NCI-H2227 treated with DMSO at 0.1 percent for 48 hours (cell line): ENCODE results near the gene MSI2.

ENCODE experiments used
- DNase-seq: peaks from one replicate; lab custom pipeline; 2025; lab: John Stamatoyannopoulos, UW

The MSI2 gene

DNA sequence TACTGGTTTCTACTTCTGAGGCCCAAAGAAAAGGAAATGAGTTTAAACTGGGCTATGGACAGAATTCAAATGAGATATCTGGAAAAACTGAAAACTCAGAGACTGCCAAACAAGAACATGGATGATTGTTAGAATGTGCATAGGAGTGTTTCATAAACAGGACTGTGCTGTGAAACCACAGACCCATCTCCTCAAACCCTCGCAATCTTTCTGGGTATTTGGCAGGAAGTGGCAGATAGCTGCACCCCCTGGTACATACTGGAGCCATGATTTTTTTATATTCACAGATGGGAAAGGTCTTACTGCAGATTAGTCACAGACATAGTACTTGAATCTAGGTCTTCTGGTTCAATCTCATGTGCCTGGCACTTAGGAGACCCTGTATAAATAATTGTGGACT, 343.8 kb downstream of the MSI2 start:
- DNase-seq, result no peak

DNA sequence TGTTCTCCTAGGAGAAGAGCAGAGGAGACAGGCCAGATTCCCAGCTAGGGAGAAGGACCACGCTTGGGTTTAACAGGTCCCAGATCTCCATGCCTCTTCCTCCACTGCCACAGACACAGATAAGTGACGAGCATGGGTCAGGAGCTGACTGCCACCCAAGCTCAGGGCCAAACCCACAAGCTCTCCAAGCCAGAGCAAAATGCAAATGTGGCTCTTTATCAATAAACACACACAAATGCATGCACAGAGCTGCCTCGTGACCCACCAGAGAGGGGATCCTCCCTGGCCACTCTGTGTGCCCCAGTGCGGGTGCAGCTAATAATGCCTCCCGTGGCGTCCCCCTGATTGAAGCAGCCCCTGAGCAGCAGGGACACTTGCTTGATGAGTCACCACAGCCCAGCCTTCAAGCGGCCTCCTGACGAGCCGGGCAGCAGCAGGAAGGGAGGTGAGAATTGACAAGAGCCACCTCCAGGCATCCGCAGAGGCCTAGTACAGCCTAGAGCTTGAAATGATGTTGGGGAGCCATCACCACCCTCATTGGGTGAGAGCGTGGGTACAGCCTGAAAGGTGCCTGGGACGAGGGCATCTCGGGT, 344.9 kb downstream of the MSI2 start:
- DNase-seq, result no peak

DNA sequence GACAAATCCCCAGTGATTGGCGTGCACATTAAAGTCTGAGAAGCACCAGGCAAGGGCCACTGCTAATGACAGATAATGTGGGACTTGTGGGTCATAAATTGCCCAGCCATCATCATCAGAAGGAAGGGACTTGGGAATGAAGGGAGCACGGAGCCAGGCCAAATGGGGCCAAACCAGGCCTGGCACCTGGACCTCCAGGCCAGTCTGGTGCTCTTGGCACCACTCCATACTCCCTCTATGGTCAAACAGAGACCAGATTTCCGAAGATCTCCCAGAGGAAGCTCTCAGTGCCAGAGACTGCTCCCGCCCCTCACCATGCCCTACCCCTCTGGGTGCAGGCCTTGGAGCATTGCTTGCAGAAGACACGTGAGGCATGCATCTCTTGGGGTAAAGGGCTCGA, 346.6 kb downstream of the MSI2 start:
- DNase-seq, result no peak

DNA sequence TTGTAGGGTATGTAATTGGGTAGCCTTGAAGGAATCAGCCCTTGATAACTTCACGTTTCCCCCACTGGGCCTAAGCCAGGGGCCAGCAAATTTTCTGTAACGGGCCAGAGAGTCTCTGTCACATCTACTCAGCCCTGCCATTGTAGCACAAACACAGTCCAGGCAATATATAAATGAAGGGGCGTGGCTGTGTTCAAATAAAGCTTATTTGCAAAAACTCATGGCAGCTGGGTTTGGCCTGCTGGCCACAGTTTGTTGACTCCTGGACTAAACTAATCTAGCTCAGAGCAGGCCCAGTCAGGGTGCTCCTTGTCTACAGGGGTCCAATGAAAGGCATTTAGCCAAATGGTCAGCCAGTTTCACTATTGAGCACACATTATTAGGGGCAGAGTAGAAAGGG, 347.2 kb downstream of the MSI2 start:
- DNase-seq, result no peak

DNA sequence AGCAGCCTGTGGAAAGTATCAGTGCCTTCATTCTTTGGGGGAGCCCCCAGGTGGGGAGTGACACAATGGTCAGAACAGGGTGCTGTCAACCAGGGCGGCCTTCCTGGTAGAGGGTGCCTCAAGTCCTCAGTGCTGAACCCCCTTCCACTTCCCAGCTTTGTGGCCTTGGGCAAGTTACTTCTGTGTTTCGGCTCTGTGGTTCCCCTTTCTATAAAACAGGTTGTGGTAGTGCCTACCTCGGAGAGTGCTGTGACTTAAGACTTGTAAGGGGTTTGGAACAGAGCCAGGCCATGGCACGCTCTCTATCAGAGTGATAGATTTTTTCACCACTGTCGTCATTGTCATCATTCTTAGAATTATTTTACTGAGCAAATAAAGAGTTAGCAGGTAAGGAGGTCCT, 347.7 kb downstream of the MSI2 start:
- no peak for DNase-seq

DNA sequence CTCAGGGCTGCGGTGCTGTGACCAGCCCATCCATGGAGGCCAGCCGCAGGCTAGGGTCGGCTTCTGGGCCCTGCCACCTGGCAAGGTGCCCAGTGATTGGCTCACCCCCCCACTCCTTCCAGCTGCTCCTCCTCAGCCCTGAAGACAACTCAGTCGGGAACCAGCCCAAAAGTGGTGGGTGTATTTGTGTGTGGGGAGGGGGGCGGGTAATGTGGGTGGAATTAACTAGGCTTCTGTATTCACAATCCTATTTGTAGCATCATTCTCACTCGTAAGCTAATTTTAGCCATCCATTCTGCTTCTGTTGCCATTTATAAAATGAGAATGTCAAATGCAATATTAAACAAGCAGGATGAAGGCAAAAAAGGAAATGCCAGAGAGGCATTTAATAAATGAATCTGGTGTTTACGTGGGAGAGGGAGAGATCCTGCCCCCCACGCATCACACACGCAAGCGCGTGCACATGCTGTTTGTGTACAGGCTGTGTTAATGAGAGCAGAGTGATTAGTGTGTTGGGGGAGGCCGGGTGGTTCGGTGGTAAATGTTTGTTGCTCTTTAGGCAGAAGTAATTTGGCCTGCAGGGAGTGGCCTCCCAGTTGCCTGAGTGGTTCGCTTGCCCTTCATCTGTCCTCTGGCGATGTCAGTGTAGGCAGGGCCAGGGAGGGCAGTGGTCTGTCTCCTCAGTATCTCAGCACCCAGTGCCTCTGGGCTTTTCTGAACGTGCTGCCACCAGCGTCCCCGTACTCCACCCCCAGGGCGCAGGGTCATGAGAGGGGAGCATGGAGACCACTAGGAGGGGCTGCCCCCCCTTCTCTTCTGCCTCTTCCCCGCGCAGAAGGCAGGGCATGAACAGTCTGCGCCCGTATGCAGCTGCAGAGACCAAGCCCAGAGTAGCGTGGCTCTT, 348.7 kb downstream of the MSI2 start:
- DNase-seq, result peak; percentile 53

DNA sequence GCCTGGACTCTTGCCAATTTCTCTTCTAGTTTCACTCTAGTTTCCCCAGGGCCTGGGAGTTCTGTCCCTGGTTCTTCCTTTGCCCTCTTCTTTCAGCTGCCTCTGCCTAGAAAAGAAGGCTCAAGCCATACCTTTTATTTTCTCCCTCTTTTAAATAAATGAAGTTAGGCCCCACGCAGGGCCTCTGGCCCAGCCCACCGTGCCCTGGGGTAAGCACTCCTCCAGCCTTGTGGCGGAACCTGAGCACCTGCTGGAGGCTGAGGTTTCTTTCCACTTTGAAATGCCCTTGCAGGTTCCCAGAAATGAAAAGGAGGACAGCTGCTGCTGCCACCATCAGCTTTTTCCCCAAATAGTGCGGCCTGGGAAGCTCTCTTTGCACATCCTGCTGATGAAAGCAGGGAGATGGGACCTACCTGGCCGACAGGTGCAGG, 349.4 kb downstream of the MSI2 start:
- no peak for DNase-seq

DNA sequence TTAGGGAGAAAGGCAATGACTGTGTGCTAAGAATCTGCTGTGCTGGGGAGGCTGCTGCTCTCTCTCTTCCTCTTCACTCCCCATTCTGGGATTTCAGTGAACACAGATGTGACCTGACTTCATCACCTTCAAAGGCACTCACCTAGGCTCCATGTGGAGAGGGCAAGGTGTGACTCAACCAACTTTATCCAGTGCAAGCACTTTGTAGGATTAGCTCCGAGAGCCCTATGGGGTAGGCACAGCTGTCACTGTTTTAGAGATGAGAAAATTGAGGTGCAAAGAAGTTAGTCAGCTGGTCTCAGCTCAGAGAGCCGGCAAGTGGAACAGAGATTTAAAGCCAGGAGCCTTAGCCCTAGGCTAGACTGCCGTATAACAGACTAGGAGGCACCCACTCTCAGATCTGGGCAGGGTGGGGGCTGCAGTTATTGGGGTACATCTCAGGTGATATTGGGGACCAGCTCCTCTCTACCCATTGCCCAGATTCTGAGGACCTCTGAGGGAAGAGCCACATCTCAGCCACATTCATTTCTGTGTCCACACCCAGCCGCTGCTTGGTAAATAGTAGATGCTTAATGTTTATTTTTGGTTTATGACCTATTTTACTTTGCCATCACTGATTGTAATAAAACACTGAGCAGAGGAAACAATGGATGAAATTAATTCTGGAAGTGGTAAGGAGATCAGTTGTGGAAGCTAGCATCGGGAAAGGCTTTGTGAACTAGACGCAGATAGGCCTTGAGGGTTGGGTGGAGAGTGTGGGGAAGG, 350.0 kb downstream of the MSI2 start:
- no peak for DNase-seq

DNA sequence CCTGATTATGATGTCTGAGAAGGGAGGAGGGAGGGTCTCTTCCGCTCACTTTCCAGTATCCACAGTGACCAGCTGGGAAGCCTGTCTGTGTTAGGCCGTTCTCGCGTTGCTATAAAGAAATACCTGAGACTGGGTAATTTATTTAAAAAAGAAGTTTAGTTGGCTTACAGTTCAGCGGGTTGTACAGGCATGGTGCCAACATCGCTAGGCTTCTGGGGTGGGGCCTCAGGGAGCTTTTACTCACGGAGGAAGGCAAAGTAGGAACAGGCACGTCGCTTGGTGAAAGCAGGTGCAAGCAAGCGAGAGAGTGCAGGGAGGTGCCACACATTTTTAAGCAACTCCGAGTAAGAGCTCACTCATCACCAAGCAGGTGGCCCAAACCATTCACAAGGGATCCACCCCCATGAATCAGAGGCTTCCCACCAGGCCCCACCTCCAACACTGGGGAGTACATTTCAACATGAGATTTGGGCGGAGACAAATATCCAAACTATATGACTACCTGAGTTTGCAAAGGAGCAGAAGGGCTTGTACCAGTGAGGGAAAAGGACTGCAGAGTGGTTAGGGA, 351.3 kb downstream of the MSI2 start:
- DNase-seq, result no peak

DNA sequence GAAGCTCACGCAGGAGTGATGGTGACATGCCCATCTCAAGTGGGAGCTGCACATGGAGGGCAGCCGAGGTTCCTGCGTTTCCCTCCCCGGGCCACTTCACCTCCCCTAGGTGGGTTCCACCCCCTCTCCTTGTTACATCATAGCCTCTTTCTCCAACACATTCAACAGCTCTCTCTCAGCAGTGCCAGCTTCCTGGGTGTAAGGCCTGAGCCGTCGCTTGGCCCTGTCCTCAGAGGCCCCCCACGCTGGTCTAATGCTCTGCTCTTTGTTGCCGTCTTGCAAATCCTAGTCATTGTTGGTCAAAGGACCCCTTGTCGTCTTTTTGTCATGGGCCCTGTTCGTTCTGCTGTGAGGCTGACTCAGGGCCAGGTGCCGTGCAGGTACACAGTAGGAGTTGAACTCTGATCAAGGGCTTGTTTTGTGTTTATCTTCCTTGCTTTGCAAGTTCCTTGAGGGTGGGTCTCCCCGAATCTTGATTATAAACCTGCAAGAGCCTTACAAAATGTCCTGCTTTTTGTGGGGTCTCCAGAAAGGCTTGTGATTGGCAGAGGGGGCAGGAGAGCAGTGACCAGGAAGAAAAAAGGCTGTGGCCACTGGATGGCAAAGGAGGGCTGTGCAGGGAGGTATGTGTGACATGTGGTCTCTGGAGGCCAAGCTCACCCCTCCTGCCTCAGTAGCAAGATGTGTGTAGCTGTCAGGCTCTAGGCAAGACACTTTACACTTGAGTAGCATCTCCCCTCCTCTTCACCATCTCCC, 352.2 kb downstream of the MSI2 start:
- DNase-seq, result no peak

DNA sequence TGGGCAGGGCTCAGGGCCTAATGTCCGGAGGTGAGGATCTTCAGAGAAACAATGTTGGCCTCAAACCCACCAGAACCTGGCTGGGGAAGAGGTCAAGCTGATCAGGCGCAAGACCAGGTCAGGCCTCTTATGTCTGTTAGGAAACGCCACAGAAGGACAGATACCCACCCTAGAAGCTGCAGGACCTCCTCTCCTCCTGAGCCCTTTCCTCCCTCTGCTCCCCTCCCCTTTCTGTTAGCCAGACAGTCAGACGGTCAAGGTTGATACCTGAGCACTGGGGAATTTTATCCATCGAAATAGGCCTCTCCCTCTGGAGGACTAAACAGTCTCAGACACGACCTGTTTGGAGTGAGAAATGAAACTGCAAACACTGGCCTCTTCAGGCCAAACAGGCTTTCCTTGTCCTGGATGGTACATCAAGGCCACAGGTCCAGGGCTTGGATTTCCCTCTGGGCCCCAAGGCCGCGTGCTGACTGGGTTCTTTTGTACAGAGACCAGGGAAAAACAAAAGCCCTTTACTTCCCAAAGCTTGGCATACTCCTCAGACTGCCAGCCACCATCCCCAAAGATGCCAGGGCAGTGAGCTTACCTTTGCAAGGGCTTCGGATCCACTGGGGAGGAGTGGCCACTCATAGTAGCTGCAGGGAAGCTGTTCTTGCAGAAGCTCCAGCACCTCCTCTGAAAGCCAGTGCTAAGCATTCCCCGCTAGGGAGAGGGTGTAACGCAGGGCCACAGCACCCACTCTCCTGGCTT, 353.0 kb downstream of the MSI2 start:
- no peak for DNase-seq

DNA sequence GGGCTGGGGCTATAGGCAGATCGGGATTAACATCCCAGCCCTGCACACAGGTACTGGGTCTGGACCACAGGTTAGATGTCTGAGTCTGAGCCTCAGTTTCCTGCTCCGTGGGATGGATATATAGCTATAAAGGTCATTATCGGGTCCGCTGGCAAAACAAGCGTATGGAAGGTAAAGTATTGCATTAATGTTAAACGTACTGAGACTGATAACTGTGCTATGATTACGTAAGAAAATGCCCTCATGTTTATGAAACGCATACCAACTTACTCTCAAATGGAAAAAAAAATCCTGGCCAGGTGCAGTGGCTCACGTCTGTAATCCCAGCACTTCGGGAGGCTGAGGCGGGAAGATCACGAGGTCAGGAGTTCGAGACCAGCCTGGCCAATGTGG, 353.6 kb downstream of the MSI2 start:
- DNase-seq, result no peak

DNA sequence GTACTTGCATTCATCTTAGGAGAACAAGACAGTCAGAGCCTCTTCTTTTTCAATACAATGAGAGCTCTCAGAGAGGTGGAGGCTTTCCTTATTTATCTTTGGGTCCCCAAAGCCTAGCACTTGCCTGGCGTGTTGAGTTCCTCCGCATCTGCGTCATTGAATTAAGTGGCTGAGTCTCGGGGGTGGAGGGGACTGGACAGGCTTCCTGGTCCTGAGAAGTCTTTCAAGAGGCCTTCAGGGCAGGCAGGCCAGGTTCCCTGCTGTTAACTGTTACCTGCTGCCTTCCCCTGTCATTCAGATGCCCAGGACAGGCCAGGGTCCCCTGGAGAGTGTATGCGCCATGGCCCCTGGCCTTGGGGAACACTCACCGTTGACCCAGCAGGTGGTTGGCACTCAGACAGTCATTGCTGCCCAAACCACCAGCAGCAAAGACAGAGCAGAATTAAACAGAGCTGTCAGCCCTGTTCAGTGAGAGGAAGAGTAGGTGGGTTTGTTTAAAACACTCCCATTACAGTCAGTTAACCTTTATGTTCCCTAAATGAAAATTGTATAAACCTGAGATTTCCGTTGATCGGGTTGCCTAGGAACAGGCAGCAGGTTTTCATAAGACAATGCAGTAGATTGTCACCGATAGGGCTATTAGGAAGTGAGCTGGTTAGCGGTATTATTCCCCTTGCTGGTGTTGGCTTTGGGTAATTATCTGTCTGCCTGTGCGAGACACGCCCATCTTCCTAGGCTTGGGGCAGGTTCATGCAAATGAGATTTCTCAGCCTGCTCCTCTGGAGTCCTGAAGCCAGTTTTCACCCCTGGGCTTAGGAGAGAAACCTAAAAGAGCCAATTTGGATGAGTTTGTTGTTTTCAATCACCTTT, 356.1 kb downstream of the MSI2 start:
- peak; percentile 47 for DNase-seq

DNA sequence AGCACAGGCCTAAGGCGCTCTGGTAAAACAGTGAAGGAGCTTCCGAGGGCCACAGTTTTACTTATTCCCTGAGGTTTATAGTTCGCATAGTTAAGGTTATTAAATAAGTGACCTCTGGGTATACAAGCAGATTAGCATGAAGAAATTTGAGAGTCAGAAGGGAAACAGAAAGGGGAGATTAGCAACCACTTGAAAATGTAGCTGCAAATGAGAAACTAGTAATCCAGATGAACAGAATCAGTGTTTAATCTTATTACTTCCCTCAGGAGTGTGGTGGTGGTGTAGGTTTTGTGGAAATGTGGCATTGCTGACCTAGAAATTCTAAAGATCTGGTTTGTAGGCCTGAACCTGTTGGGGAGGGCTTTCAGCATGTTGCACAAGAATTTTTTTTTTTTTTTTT, 358.4 kb downstream of the MSI2 start:
- DNase-seq, result no peak

DNA sequence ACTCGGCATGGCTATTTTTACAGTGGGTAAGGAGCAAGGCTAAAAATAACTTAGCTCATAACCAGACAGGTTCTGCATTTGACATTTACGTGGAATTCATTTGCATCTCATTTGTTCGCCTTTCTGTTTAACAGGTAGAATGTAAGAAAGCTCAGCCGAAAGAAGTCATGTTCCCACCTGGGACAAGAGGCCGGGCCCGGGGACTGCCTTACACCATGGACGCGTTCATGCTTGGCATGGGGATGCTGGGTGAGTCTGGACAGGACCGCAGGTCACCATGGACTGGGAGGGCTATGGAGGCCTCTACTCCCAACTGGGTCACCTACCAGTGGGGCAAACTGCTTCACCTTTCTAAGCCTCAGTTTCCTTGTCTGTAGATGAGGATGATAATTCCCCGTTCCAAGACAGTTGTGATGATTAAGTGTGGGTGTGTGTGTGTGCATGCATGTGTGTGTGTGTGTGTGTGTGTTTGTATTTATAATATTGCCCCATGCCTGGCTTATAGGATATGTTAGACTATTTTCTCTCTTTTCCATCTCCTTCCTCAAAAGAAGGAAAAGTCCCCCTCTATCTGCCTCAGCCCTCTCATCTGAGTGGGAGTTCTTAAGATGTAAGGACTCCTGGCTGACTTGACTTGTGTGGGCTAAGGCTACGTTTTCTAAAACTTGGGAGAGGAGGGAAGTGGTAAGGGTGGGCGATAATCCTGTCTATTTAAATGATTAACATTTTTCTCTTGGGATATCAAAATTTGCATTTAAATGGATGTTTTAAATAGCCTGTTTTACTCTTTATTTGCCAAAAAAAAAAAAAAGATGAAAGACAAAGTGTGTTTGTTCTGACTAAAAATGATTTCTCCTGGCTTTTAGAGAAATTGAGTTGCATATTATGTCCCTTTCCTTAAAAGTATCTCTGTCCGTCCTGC, 359.8 kb downstream of the MSI2 start:
- DNase-seq, result no peak

DNA sequence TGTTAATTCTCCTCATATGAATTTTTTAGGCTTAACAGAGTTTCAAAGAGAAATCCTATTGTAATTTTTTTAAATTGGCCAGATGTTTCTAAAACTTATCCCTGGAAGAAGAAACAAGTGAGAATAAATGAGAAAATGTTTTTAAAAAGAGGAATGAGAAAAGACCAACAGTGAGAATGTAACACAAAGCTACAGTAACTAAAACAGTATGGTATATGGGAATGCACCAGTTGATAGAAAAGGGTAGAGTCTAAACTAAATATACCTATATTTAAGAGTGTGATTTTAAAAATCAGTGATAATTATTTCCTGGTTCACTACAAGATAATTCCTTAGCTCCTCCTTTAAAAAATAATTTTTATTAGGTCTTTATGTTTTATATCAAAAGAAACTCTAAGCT, 360.9 kb downstream of the MSI2 start:
- no peak for DNase-seq

DNA sequence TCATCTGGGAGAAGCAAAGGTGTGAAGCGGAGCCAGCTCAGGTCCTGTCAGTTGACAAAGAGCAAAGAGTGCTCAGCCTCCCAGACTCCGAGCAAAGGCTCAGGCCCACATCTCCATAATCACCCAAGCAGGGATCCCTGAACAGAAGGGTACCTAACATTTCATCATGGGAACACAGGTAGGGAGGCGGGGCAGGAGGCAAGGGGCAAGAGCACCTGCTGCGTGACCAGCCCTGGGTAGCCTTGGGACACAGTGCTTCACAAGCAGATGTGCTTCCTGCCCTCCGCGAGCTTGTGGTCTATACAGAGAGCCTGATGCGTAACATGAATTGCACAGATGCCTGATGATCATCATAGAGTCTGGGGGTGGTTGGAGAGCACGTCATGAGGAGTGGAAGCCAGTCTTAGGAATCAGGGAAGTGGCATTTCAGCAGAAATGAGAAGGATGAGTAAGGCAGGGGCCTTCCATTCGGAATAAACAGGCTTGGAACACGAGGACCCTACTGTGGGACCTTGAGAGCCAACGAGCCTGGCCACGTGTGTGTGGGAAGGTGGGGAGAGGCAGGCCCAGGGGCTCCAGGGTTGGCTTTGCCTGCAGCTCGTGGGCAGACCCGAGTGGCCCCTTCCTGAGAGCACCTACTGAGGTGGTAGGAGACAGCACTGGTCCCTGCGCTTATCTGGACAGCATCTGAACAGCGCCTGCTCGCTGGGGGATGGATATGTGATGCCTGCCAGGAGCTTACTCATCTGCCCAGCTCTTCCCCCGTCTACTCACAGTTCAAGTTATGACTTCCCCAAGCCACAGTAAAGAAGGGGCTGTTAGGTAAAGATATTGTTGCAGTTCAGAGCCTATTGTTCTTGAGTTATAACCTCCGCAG, 363.0 kb downstream of the MSI2 start:
- DNase-seq, result no peak

DNA sequence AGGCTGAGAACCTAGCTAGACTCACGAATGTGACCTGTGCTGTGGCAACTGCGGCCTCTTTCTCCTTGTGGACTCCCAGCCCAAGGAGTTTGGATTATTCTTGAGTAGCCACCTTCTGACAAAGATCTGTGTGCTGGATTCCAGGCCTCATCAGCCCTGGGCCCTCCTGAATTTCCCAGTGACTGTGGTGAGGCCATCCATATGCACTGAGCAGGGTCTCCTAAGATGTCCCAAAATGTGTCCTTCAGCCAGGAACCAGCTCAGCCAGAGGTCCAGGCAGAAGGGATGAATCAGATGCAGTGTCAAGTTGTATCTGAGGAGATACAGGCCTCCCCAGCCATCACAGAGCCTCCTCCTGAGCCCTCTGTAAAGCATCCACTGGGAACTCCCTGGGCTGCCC, 364.3 kb downstream of the MSI2 start:
- DNase-seq, result no peak
